ENCODE measurements around the gene MTERF4.
"Not testable (repeated sequence)": the region's sequence is repeated elsewhere in the genome, so short reads cannot be mapped to it uniquely, and the experiment has no call there.

Gene MTERF4

GRCh38 chr2:241095594-241096290 is 6.3 kb downstream of the MTERF4 start:
- TF ChIP-seq CTCF (IDR thresholded peaks at IDR 0.05; ENCODE audit: low read depth, low read length, missing control alignments): no peak
- no peak overlapping the region for H3K4me3 ChIP-seq (replicated peaks; ENCODE audit: low read depth, low read length)
- DNase-seq (ENCODE audit: extremely low read depth, low read depth): no peak

- no peak for DNase-seq (ENCODE audit: extremely low read depth, low read depth)
These were observed 7.1 kb downstream of the MTERF4 start for GRCh38 chr2:241094924-241095420.

GRCh38 chr2:241094172-241094571 is 7.9 kb downstream of the MTERF4 start:
- no peak for DNase-seq (ENCODE audit: extremely low read depth, low read depth)
- H3K4me3 ChIP-seq (replicated peaks; ENCODE audit: low read depth, low read length): no peak overlapping the region
- TF ChIP-seq CTCF (IDR thresholded peaks at IDR 0.05; ENCODE audit: low read depth, low read length, missing control alignments): no peak

More at GRCh38 chr2:241094924-241095420, 7.1 kb downstream of the MTERF4 start:
- no peak for TF ChIP-seq CTCF (IDR thresholded peaks at IDR 0.05; ENCODE audit: low read depth, low read length, missing control alignments)
- H3K4me3 ChIP-seq (replicated peaks; ENCODE audit: low read depth, low read length): no peak overlapping the region

- not testable (repeated sequence) for DNase-seq (ENCODE audit: extremely low read depth, low read depth); H3K4me3 ChIP-seq (replicated peaks; ENCODE audit: low read depth, low read length)
These were observed 8.8 kb downstream of the MTERF4 start for GRCh38 chr2:241093133-241093781.

GRCh38 chr2:241092677-241093076 is 9.4 kb downstream of the MTERF4 start:
- no peak for DNase-seq (ENCODE audit: extremely low read depth, low read depth)
- H3K4me3 ChIP-seq (replicated peaks; ENCODE audit: low read depth, low read length): no peak overlapping the region
- TF ChIP-seq CTCF (IDR thresholded peaks at IDR 0.05; ENCODE audit: low read depth, low read length, missing control alignments): no peak

GRCh38 chr2:241091734-241092445 is 10.2 kb downstream of the MTERF4 start:
- no peak for DNase-seq (ENCODE audit: extremely low read depth, low read depth)
- no peak overlapping the region for H3K4me3 ChIP-seq (replicated peaks; ENCODE audit: low read depth, low read length)
- TF ChIP-seq CTCF (IDR thresholded peaks at IDR 0.05; ENCODE audit: low read depth, low read length, missing control alignments): no peak

GRCh38 chr2:241091201-241091600 is 10.9 kb downstream of the MTERF4 start:
- DNase-seq (ENCODE audit: extremely low read depth, low read depth): no peak
- no peak overlapping the region for H3K4me3 ChIP-seq (replicated peaks; ENCODE audit: low read depth, low read length)
- no peak for TF ChIP-seq CTCF (IDR thresholded peaks at IDR 0.05; ENCODE audit: low read depth, low read length, missing control alignments)
